Measurements from ENCODE around the gene RTN3. TPM values are rescaled to one million over a fixed set of nuclear protein-coding genes. Genes with fewer than 3 reads are reported as not detected.
"Not testable (repeated sequence)": the region's sequence is repeated elsewhere in the genome, so short reads cannot be mapped to it uniquely, and the experiment has no call there.

The RTN3 gene
- total and polyA plus RNA-seq, 2 donors, result 79.8 to 92.8 TPM

GRCh38 chr11:63764679-63765647, 83.7 kb downstream of the RTN3 start:
- H3K36me3 ChIP-seq (ENCODE audit: insufficient read depth), result no peaks in the 10 kb centered on the region
- DNase-seq (ENCODE audit: extremely low spot score), result no peak
- peaks cover 4% of the 10 kb centered on the region for H3K4me1 ChIP-seq (ENCODE audit: insufficient read depth)
- no peak overlapping the region for H3K27ac ChIP-seq (ENCODE audit: low read depth)
- 76% methylated on average over 30 of the region's 30 CpGs for WGBS
- H3K4me3 ChIP-seq (ENCODE audit: low read depth, low read length), result no peak overlapping the region

GRCh38 chr11:63765688-63766241, 84.5 kb downstream of the RTN3 start:
- Histone ChIP-seq H3K4me1 (ENCODE audit: insufficient read depth) (peaks cover 4% of the 10 kb centered on the region), H3K27ac (ENCODE audit: low read depth) (no peak overlapping the region), H3K4me3 (ENCODE audit: low read depth, low read length) (no peak overlapping the region), H3K36me3 (ENCODE audit: insufficient read depth) (no peaks in the 10 kb centered on the region)
- 82% methylated on average over 18 of the region's 18 CpGs for WGBS
- no peak for DNase-seq (ENCODE audit: extremely low spot score)

- 53% methylated on average over 7 of the region's 7 CpGs for WGBS
- Histone ChIP-seq H3K27ac (ENCODE audit: low read depth) (no peak overlapping the region), H3K4me1 (ENCODE audit: insufficient read depth) (peaks cover 4% of the 10 kb centered on the region), H3K36me3 (ENCODE audit: insufficient read depth) (no peaks in the 10 kb centered on the region), H3K4me3 (ENCODE audit: low read depth, low read length) (no peak overlapping the region)
- DNase-seq (ENCODE audit: extremely low spot score), result no peak
These were observed 85.4 kb downstream of the RTN3 start for GRCh38 chr11:63766531-63767235.

GRCh38 chr11:63767267-63767564, 85.9 kb downstream of the RTN3 start:
- 14% methylated on average over 4 of the region's 4 CpGs for WGBS

GRCh38 chr11:63767565-63768236, 86.4 kb downstream of the RTN3 start:
- Histone ChIP-seq H3K36me3 (ENCODE audit: insufficient read depth) (no peaks in the 10 kb centered on the region), H3K27ac (ENCODE audit: low read depth) (no peak overlapping the region), H3K4me1 (ENCODE audit: insufficient read depth) (peaks cover 4% of the 10 kb centered on the region), H3K4me3 (ENCODE audit: low read depth, low read length) (peak overlapping the region; percentile 97)
- DNase-seq (ENCODE audit: extremely low spot score), result peak; percentile 61
- WGBS, result under 1% methylated on average over 34 of the region's 34 CpGs

More at GRCh38 chr11:63767267-63767564, 85.9 kb downstream of the RTN3 start:
- Histone ChIP-seq H3K36me3 (ENCODE audit: insufficient read depth) (no peaks in the 10 kb centered on the region), H3K4me1 (ENCODE audit: insufficient read depth) (peaks cover 4% of the 10 kb centered on the region), H3K27ac (ENCODE audit: low read depth) (no peak overlapping the region), H3K4me3 (ENCODE audit: low read depth, low read length) (peak overlapping the region; percentile 97)
- DNase-seq (ENCODE audit: extremely low spot score), result no peak

GRCh38 chr11:63768237-63769041, 87.1 kb downstream of the RTN3 start, which contains the start of gene ZFTA:
ZFTA (minus strand) TSS chr11:63768775; CDS start chr11:63768622, 153 bp downstream.
- H3K27ac ChIP-seq (ENCODE audit: low read depth), result peak within 1 kb of the TSS; percentile 47
- peak within 1 kb of the TSS; percentile 97 for H3K4me3 ChIP-seq (ENCODE audit: low read depth, low read length)
- WGBS, result under 1% methylated on average over 113 of the region's 113 CpGs
- no peaks in the 10 kb centered on the region for H3K36me3 ChIP-seq (ENCODE audit: insufficient read depth)
- peaks cover under 1% of the 10 kb centered on the region for H3K4me1 ChIP-seq (ENCODE audit: insufficient read depth)
- DNase-seq (ENCODE audit: extremely low spot score), result no peak

GRCh38 chr11:63769042-63769713, 87.9 kb downstream of the RTN3 start:
- DNase-seq (ENCODE audit: extremely low spot score), result no peak
- H3K27ac ChIP-seq (ENCODE audit: low read depth), result no peak overlapping the region
- peak overlapping the region; percentile 97 for H3K4me3 ChIP-seq (ENCODE audit: low read depth, low read length)
- WGBS, result under 1% methylated on average over 82 of the region's 82 CpGs
- no peaks in the 10 kb centered on the region for H3K36me3 ChIP-seq (ENCODE audit: insufficient read depth)
- H3K4me1 ChIP-seq (ENCODE audit: insufficient read depth), result no peaks in the 10 kb centered on the region

- WGBS, result 22% methylated on average over 35 of the region's 35 CpGs
These were observed 88.6 kb downstream of the RTN3 start for GRCh38 chr11:63769714-63770455.

GRCh38 chr11:63770763-63771162, 89.5 kb downstream of the RTN3 start:
- H3K4me3 ChIP-seq (ENCODE audit: low read depth, low read length), result no peak overlapping the region
- no peaks in the 10 kb centered on the region for H3K4me1 ChIP-seq (ENCODE audit: insufficient read depth)
- DNase-seq (ENCODE audit: extremely low spot score), result no peak
- H3K27ac ChIP-seq (ENCODE audit: low read depth), result no peak overlapping the region
- H3K36me3 ChIP-seq (ENCODE audit: insufficient read depth), result no peaks in the 10 kb centered on the region
- WGBS, result 93% methylated on average over 7 of the region's 7 CpGs

More at GRCh38 chr11:63769714-63770455, 88.6 kb downstream of the RTN3 start:
- H3K27ac ChIP-seq (ENCODE audit: low read depth), result no peak overlapping the region
- H3K4me3 ChIP-seq (ENCODE audit: low read depth, low read length), result peak overlapping the region; percentile 97
- H3K36me3 ChIP-seq (ENCODE audit: insufficient read depth), result no peaks in the 10 kb centered on the region
- no peak for DNase-seq (ENCODE audit: extremely low spot score)
- no peaks in the 10 kb centered on the region for H3K4me1 ChIP-seq (ENCODE audit: insufficient read depth)

GRCh38 chr11:63771741-63772318, 90.5 kb downstream of the RTN3 start:
- not testable (repeated sequence) for H3K36me3 ChIP-seq (ENCODE audit: insufficient read depth); H3K4me3 ChIP-seq (ENCODE audit: low read depth, low read length); H3K4me1 ChIP-seq (ENCODE audit: insufficient read depth); DNase-seq (ENCODE audit: extremely low spot score); H3K27ac ChIP-seq (ENCODE audit: low read depth)
- WGBS, result 81% methylated on average over 2 of the region's 2 CpGs

GRCh38 chr11:63775191-63775590, 93.9 kb downstream of the RTN3 start:
- Histone ChIP-seq H3K4me3 (ENCODE audit: low read depth, low read length) (no peak overlapping the region), H3K36me3 (ENCODE audit: insufficient read depth) (no peaks in the 10 kb centered on the region), H3K4me1 (ENCODE audit: insufficient read depth) (no peaks in the 10 kb centered on the region), H3K27ac (ENCODE audit: low read depth) (no peak overlapping the region)
- 53% methylated on average over 3 of the region's 3 CpGs for WGBS
- DNase-seq (ENCODE audit: extremely low spot score), result no peak

All from urinary bladder (tissue), 4 donors.